ENCODE data around the gene CDC45.

GRCh38 chr22:19498154-19498865 lies 18.6 kb downstream of the CDC45 start:
- TF ChIP-seq, protein P1, sequence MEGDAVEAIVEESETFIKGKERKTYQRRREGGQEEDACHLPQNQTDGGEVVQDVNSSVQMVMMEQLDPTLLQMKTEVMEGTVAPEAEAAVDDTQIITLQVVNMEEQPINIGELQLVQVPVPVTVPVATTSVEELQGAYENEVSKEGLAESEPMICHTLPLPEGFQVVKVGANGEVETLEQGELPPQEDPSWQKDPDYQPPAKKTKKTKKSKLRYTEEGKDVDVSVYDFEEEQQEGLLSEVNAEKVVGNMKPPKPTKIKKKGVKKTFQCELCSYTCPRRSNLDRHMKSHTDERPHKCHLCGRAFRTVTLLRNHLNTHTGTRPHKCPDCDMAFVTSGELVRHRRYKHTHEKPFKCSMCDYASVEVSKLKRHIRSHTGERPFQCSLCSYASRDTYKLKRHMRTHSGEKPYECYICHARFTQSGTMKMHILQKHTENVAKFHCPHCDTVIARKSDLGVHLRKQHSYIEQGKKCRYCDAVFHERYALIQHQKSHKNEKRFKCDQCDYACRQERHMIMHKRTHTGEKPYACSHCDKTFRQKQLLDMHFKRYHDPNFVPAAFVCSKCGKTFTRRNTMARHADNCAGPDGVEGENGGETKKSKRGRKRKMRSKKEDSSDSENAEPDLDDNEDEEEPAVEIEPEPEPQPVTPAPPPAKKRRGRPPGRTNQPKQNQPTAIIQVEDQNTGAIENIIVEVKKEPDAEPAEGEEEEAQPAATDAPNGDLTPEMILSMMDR (IDR thresholded peaks at IDR 0.05) = no peak
- TF ChIP-seq POLR2A (IDR thresholded peaks at IDR 0.05) = no peak
